Hematopoietic multipotent progenitor cell (in vitro differentiated cells): ENCODE data around the gene TREH. TPM values are rescaled to one million over a fixed set of nuclear protein-coding genes. Genes with fewer than 3 reads are reported as not detected.

ENCODE experiments used
- DNase-seq, 3 donors: peaks; one replicate each; pipeline ENCODE4 v3.0.0-alpha.2; 2011 to 2015; ENCODE audit warnings: low read depth in 2 of 3, low spot score in 2 of 3
- total RNA-seq: library from RNA; depleted of rRNA; stranded (reverse); fragments of >200 nt; gene quantifications from one replicate; pipeline ENCODE4 v1.2.3, GENCODE V29; 2012

The TREH gene
- total RNA-seq, 1 donor: not detected

- DNase-seq: no peak
Observed at GRCh38 chr11:118651820-118652219, 27.6 kb downstream of the TREH start.

- DNase-seq: no peak
Observed at GRCh38 chr11:118650366-118650765, 29.1 kb downstream of the TREH start.

GRCh38 chr11:118649941-118650340 is 29.5 kb downstream of the TREH start:
- no peak for DNase-seq

- no peak for DNase-seq
Observed at GRCh38 chr11:118648291-118648690, 31.2 kb downstream of the TREH start.

GRCh38 chr11:118646393-118646792 is 33.1 kb downstream of the TREH start:
- DNase-seq: no peak

GRCh38 chr11:118645066-118645715 is 34.3 kb downstream of the TREH start:
- no peak for DNase-seq

GRCh38 chr11:118644496-118644895 is 35.0 kb downstream of the TREH start:
- no peak for DNase-seq

GRCh38 chr11:118643995-118644345 is 35.5 kb downstream of the TREH start:
- DNase-seq: no peak

GRCh38 chr11:118643142-118643994 is 36.1 kb downstream of the TREH start:
- DNase-seq: no peak

- DNase-seq: no peak
Observed at GRCh38 chr11:118641397-118642019, 37.9 kb downstream of the TREH start.

GRCh38 chr11:118640332-118641154 is 38.9 kb downstream of the TREH start:
- peak in 1 of 3 donors; percentile 25 for DNase-seq

GRCh38 chr11:118639899-118640298 is 39.6 kb downstream of the TREH start:
- no peak for DNase-seq

GRCh38 chr11:118638726-118639125 is 40.7 kb downstream of the TREH start:
- no peak for DNase-seq

GRCh38 chr11:118636569-118637290 is 42.7 kb downstream of the TREH start:
- no peak for DNase-seq

- no peak for DNase-seq
Observed at GRCh38 chr11:118635642-118636041, 43.8 kb downstream of the TREH start.

GRCh38 chr11:118635237-118635591 is 44.2 kb downstream of the TREH start:
- no peak for DNase-seq

GRCh38 chr11:118634431-118635236 is 44.8 kb downstream of the TREH start:
- peak in 1 of 3 donors; percentile 28 for DNase-seq

- DNase-seq: no peak
Observed at GRCh38 chr11:118633979-118634378, 45.5 kb downstream of the TREH start.

GRCh38 chr11:118633319-118633690 is 46.1 kb downstream of the TREH start:
- DNase-seq: no peak
